ENCODE data around the gene MYO15B.
A peak's percentile ranks its signal among the peaks of the same experiment; 100 is the strongest.

Gene MYO15B

DNA sequence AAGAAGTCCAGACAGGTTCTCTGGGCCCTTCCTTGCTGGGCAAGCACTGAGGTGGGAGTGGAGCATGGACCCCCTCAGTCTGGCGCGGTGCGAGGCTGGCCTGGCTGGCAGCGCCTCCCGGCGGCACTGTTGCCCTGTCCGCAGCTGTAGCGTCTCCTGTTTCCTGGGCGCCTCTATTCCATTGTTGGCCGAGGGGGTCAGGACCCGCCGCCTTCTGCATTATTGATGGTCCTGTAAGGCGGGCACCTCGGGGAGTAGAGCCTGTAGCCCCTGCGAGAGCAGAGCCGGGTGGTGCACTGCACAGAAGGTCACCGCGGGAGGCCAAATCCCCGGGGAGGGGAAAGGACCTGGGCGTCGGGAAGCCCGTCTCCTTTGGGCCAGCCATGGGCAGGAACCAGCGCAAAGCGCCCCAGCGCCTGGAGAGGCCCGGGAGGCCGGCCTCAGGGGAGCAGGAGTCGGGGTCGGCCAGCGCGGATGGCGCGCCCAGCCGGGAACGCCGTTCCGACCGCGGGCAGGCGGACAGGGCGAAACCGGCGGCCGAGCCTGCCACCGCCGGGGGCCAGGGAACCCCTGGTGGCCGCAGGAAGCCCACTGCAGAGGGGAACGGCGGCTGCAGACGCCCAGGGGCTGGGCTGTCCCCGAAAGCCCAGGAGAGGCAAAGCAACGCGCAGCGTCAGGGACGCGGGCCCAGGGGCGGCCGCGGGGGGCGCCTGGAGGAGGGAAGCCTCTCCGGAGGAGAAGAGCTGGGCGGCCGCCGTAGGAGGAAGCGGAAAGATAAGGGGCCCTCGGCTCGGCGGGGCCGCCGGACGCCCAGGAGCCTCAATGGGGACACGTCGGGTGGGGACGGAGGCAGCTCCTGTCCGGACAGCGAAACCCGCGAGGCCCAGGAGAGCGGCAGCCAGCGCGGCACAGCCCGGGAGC is at the start of gene MYO15B:
Gene MYO15B (plus strand): TSS at position 126 of the 921 bp plus-strand sequence. CDS start 258 bp downstream, at position 384.
- peak within 1 kb of the TSS; percentile 34 for H3K4me3 ChIP-seq (ENCODE audit: low read depth, low read length)
- TF ChIP-seq, protein P1, sequence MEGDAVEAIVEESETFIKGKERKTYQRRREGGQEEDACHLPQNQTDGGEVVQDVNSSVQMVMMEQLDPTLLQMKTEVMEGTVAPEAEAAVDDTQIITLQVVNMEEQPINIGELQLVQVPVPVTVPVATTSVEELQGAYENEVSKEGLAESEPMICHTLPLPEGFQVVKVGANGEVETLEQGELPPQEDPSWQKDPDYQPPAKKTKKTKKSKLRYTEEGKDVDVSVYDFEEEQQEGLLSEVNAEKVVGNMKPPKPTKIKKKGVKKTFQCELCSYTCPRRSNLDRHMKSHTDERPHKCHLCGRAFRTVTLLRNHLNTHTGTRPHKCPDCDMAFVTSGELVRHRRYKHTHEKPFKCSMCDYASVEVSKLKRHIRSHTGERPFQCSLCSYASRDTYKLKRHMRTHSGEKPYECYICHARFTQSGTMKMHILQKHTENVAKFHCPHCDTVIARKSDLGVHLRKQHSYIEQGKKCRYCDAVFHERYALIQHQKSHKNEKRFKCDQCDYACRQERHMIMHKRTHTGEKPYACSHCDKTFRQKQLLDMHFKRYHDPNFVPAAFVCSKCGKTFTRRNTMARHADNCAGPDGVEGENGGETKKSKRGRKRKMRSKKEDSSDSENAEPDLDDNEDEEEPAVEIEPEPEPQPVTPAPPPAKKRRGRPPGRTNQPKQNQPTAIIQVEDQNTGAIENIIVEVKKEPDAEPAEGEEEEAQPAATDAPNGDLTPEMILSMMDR (IDR thresholded peaks at IDR 0.05; ENCODE audit: insufficient read depth, low read length, missing control alignments) = peak; percentile 18
- DNase-seq (ENCODE audit: low read depth, low spot score) = no peak
- ChIA-PET CTCF (interaction anchor here (0.7 to 6.9 kb wide), 16 partner anchors 9 to 166 kb away, joined by 3 to 56 read pairs (median 4); partner anchors contain the start of gene SMIM5), POLR2A (no interaction called here)

DNA sequence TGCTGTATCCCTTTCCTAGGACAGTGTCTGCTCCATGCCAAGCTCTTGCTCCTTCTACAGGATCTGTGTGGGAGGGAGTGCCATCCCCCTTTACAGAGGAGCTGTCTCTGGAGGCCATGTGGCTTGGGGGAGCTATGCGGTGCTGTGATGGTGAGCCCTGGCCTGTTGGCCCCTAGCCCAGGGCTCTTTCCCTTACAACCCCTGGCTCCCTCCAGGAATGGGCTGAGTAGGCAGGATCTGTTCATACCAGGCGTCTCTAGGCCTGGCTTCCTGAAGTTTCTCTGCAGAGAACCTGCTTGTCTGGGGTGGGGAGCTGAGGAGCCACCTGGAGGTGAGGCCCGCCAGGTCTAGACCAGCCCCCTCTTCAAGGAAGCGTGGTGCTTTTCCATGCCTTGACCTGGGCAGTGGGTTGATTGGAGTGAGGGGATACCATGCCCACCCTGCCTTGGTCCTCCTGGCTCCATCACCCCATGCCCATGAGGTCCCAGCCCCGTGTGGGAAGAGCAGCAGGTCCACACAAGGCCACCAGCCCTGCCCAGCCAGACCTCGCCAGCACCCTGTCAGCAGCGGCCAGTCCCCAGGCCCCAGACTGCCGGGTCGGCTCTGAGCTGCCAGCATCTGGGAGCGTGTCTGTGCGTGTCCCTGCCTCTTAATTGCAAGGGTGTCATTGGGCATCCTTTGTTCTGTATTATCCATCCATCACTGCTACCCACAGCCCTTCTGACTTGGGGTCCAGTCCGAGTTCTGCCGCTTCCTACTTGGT is 47.5 kb upstream of the MYO15B start:
- POLR2A ChIA-PET = no interaction called here
- CTCF ChIA-PET = interaction anchor here (1.2 kb wide), 1 partner anchor 13 kb away, joined by 3 read pairs; no protein-coding TSS in a partner anchor
- TF ChIP-seq, protein P1 (IDR thresholded peaks at IDR 0.05; ENCODE audit: insufficient read depth, low read length, missing control alignments) = no peak
- no peak overlapping the region for H3K4me3 ChIP-seq (ENCODE audit: low read depth, low read length)
- DNase-seq (ENCODE audit: low read depth, low spot score) = no peak

DNA sequence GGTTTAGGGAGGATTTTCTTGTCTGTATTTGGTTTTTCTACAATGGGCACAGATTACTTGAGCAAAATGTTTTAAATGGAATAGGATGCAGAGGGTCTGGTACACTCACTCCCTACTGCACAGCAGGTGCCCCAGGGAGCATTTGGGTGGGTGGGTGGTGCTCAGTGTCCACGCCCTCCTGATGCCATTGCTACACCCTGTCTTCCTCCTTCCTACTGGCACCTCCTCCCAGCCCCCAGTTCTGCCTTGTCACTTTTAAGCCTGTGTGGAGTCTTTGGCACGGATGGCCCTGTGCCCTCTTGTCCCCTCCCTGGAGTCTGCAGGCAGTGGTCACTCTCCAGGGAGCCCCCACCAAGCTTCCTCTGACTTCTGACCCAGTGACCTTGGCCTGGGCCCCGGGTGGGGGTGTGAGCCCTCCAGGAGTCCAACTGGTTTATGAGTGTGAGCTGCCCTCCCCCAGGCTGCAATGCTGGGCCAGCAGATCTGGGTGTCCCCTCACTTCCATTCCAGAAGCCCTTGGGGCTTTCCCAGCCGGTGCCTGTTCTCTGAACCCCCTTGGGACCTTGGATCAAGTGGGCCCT is 46.6 kb upstream of the MYO15B start:
- CTCF ChIA-PET = no interaction called here
- no peak overlapping the region for H3K4me3 ChIP-seq (ENCODE audit: low read depth, low read length)
- no peak for DNase-seq (ENCODE audit: low read depth, low spot score)
- TF ChIP-seq, protein P1 (IDR thresholded peaks at IDR 0.05; ENCODE audit: insufficient read depth, low read length, missing control alignments) = no peak
- POLR2A ChIA-PET = no interaction called here

DNA sequence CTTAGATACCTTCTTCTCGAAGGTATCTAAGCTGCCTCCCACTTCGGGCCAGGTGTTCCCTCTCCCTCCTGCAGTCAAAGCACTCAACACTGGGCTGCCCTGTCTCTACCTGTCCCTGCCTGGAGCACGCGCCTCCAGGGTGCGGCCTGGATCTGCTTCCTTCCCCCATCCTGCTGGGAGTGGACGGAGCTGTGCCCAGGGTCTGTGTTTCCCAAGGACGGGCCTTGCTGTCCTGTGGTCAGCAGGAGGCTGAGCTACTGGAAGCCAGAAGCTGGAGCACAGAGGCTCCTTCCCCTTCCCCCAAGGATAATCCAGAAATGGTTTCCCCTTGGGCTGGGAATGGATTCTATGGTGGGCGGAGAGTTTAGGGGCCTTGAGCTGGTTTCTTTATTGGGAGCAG is 45.4 kb upstream of the MYO15B start:
- DNase-seq (ENCODE audit: low read depth, low spot score) = no peak
- ChIA-PET CTCF (interaction anchor here (0.6 to 1.3 kb wide), 4 partner anchors 15 to 241 kb away, joined by 3 to 4 read pairs (median 3); partner anchors contain the start of gene SMIM5), POLR2A (no interaction called here)
- H3K4me3 ChIP-seq (ENCODE audit: low read depth, low read length) = no peak overlapping the region
- TF ChIP-seq, protein P1 (IDR thresholded peaks at IDR 0.05; ENCODE audit: insufficient read depth, low read length, missing control alignments) = no peak

DNA sequence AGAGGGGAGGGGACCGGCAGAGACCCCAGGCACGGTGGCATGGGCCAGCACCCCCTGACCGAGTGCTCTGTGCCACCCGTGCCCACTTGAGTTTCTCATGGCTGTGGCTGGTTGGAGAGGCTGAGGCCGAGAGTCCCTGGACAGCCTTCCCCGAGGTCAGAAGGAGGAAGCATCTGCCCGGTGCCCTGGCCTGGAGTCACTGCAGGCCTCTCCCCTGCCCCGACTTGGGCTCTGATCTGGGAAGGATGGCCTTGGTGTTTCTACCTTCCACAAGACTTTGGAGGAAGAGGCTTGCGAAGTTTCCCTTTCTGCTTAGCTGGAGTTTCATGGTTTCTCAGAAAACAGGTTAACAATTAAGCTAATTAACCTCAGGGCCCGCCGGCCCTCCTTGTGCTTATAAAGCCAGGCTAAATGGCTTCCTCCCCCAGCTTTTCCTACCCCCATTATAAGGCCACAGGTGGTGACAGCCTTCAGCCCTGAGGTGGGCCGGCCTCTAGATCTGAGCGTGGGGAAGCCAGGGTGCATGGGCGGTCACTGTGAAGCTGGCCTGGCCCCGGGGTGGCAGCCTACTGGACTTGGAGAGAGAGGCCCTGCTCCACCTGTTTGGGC is 44.8 kb upstream of the MYO15B start:
- TF ChIP-seq, protein P1 (IDR thresholded peaks at IDR 0.05; ENCODE audit: insufficient read depth, low read length, missing control alignments) = no peak
- POLR2A ChIA-PET = no interaction called here
- no peak for DNase-seq (ENCODE audit: low read depth, low spot score)
- no peak overlapping the region for H3K4me3 ChIP-seq (ENCODE audit: low read depth, low read length)
- CTCF ChIA-PET = interaction anchor here (0.9 to 1.3 kb wide), 3 partner anchors 15 to 207 kb away, joined by 3 to 4 read pairs (median 3); partner anchors contain the start of gene SMIM5
